GM12892 (cell line): ENCODE measurements around the gene ESRRB.

Experiments used
- POLR2A ChIP-seq: IDR thresholded peaks from 2 replicates; pipeline ENCODE4 v1.6.1; 2011; ENCODE audit warnings: low read depth, low read length, control low read depth
- POLR2AphosphoS5 ChIP-seq: IDR thresholded peaks from 2 replicates; pipeline ENCODE4 v1.6.1; 2011; ENCODE audit warnings: low read depth, low read length, control low read depth
- TAF1 ChIP-seq: IDR thresholded peaks from 2 replicates; pipeline ENCODE4 v1.6.1; 2011; ENCODE audit warnings: low read depth, mild to moderate bottlenecking, control low read depth, low read length, borderline replicate concordance

DNA sequence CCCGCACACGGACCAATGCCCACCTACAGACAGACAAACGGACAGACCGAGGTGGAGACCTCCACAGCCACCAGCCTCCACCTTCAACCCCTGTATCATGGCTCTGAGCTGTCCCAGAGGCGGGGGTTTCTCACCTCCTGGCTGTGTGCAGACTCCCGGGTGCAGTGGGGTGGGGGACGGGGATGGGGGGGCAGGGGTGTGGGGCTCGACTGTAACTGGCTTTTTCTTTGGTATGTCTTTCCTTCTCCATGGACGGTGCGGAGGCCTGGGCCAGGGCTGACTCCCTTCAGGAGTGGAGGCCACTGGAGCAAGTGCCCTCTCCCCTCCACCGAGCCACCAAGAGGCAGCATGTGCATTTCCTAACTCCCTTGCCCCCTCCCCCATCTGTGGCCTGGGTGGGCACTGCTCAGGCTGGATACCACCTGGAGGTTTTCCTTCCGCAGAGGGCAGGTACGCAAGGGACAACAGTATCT lies 122.6 kb downstream of the ESRRB start:
- no peak for TF ChIP-seq POLR2A
- TF ChIP-seq POLR2AphosphoS5, result no peak
- no peak for TF ChIP-seq TAF1
